GM19455 (cell line): ENCODE data around the gene SYT6.

Experiments
- ATAC-seq: cut with Tn5 transposase; IDR thresholded peaks from one replicate; pipeline ENCODE4 v1.9.1; 2021; ENCODE audit not compliant: unreplicated experiment

The SYT6 gene

DNA sequence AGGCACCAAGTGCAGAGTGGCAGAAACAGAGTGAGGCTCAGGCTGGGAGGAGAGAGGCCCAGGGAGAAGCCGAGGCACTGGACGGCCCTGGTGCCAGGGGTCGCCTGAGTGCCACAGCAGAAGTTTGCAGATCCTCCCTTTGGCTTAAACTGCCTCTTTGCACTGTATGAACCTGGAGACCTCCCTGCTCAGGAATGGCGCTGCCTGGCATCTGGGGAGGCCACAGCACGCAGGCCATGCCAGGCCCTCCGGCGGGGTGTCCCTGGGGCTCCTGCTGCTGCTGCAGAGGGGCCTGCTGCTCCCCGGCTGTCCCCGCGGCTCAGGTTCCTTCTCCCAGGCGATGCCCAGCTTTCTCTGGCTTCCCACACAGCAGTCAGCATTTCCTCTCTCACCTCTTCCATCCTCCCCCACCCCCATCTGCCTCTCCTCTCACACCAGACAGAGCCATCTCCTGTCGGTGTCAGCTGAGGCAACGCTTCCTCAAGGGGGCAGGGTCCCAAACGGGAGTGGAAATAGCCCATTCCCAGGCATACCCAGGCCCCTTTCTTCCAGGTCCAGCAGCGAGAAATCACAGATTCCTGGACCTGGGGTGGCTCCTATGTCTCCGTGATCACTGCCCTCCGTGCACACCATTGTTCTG, 35.2 kb downstream of the SYT6 start:
- ATAC-seq = no peak

DNA sequence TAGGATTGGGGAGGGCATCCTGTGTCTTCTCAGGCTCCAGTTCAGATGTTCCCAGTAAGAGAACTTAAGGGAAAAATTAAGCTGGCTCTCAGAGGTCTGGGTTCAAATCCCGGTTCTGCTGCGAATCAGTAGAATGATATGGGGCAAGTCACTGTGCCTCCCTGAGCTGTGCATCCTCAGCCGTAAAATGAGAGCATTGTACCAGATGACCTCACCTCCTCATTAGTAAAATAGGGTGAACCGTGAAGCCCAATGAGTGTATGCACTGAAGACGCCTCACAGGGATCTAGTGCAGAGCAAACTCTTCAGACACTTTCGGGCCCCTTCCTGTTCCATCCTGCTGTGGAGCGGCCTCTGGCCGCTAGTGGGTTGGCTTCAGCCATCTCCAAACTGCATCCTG, 36.0 kb downstream of the SYT6 start:
- ATAC-seq = no peak

DNA sequence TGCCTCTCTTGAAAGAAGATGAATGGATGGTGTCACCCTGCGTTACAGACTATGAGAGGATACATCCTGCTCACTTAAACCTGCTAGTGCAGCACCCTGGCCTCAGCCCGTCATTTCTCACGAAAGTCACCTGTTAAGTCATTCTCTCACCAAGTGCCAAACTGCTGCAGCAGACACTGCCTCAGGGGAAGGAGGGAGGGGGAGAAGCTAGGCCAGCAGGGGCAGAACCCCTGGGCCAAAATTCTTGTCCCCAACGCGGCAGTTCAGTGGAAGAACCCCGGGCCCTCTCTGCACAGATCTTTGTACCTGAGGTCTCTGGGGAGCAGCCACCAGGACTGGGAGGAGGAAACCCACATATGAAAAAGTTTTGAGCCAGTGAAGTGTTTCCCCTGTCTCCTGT, 37.6 kb downstream of the SYT6 start:
- ATAC-seq = no peak

DNA sequence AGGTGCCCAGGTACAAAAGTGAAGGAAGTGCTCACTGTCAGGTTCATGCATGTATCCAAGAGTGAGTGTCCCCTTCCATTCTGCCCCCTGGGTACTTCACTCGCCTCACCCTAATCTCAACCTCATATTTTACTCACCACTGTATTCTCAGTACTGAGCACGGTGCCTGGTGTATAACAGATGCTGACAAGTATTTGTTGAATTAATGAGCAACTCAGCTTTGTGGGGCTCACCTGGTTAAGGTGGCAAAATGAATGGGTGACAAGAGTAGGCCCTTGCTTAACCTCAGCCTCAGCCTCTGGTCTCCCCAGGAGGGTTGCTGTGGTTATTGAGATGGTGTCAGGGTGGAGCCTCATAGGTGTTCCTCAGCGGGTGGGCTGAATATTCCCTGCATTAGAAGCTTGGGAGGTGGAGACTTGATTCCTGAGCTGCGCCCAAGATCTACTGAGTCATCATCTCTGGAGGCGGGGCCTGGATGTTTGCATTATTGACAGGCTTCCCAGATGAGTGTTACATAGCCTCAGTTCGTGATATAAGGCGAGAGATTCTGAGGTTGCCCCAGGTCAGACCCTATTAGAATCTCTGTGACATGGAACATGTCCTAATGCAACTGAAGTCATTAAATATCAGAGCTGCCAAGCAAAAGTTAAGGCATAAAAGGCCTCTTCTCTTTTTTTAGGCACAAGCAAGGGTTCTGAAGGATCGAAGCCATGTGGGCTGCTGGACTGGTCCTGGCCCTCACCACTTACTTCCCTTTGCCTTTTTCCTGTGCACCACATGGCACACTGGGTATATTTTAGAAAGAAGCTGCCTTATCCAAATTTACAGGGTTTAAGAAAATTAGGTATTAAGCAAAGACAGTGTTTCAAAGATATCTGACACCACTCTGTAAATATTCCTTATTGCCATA, 39.2 kb downstream of the SYT6 start:
- ATAC-seq = no peak

DNA sequence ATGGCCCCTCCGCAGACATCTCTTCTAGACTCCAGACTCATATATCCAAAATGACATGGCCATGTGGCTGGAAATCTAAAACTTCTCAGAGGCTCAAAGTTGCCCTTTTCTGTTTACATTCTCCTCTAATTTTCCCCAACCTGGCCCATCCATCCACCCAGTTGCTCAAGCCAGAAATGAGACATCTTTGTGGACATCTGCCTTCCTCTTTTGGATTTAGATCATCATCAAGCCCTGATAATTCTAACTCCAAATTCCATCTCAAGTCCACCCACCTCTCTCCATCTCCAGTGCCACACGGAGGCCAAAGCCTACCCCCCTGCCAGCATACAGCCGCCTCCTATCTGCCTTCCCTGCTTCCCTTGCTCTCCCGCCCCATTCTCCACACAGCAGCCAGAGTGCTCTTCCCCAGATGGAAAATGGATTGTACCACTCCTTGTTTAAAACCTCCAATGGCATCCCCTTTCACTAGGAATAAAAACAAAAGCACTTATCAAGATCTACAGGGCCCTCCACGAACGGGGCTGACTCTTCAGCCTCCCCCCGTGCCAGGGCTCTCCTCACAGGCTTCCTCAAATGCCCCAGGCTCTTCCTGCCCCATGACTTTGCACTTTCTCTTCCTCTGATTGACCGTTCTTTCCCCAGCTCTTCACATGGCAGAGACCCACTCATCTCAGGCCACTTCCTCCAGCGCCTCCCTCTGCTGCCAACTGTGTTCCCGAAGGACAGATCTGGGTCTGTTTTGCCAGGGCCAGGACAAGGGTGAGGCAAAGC, 40.1 kb downstream of the SYT6 start:
- ATAC-seq = no peak

DNA sequence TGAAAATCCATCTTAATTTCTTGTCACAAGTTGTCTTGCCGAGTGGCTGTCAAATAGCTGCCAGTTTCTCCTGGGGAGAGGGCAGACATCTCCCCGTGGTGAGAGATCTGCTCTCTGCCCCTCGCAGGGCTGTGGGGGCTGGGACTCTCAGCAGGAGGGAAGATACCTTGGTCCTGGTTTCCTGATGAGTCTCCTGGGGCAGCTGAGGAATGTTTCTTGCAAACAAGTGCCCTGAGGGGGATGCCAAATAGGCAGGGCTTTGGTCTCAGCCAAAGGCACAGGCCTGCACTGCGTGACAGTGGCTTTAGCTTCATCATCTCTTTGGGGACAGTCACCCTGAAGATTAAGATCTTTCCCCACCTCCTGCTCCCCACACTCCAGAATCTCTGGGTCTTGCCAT, 40.9 kb downstream of the SYT6 start:
- no peak for ATAC-seq

DNA sequence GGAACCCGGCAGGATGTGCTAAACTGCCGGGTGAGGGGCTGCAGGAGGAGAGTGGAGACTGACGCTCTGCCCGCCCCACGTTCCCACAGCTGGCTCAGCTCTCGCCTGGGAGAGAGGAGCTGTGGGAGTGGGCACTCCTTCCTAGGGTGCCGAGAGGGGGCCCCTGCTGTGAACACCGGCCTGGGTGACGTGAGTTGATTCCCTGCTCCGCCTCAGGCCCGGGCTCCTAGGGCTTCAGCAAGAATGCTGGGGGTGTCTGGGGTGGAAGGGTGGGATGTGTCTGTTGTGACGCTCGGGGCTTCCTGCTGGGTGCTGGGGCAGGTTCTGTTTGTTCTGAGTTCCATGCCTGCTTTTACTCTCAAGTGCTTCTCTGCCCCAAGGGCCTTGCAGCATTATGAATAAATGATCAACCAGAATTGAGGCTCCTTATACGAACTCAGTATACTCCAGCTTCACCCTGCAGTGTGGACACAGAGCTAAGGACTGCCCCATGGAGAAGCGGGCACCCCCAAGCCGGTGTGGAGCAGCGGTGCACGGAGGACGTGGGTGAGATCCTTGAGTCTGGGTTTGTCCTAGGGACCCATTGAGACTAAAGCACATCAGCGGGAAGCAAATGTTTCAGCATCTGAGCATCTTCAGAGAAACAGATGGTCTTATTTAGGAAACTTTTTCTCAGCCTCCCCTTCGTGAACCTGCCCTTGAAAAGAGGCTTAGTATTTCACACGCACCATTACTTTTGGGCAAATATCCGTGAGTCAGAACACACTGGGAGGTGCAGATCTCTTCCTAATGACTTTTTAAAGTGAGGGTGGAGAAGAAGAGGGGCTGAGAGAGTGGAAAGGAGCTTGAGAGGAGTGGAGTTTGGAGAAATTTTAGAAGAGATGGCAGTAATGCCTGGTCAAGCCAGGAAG, 41.7 kb downstream of the SYT6 start:
- ATAC-seq = no peak

DNA sequence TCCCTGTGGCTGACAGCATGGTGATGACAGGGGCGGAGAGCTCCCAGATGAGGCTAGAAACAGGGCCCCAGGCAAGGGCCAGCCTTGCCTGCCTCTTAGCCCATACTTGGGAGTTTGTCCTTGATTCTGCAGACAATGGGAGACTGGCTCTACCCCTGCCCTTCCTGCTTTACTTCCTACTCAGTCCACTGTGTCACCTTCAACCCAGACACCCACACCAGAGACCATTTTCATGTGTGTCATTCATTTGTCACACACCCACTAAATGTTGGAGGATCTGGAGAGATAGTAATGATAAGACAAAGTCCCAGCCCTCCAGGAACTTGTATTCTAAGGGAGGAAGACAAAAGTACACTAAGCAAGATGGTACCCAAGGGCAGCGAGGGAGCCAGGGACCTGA, 43.7 kb downstream of the SYT6 start:
- no peak for ATAC-seq

DNA sequence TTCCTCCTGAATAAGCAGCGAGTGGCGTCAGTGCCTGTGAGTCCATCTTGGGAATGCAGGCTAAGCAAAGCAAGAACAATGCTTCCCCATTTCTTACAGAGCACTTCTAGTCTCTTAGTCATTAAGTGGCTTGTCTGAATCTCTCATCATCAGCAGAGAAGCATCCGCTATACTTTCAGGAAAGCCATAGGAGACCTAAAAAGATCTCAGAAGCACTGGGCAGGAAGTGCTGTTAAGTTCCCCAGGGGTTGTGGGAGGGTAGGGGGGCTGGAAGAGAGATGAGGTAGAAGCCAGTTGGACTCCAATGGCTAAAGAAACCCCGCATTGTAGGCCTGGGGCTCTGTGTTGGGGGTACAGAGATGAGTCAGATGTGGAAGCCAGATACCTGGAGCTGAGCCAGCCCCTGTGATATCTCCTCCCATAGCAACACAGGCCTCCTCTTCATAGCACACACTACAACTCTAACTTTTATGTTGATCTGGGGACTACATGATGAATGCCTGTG, 44.9 kb downstream of the SYT6 start:
- no peak for ATAC-seq

DNA sequence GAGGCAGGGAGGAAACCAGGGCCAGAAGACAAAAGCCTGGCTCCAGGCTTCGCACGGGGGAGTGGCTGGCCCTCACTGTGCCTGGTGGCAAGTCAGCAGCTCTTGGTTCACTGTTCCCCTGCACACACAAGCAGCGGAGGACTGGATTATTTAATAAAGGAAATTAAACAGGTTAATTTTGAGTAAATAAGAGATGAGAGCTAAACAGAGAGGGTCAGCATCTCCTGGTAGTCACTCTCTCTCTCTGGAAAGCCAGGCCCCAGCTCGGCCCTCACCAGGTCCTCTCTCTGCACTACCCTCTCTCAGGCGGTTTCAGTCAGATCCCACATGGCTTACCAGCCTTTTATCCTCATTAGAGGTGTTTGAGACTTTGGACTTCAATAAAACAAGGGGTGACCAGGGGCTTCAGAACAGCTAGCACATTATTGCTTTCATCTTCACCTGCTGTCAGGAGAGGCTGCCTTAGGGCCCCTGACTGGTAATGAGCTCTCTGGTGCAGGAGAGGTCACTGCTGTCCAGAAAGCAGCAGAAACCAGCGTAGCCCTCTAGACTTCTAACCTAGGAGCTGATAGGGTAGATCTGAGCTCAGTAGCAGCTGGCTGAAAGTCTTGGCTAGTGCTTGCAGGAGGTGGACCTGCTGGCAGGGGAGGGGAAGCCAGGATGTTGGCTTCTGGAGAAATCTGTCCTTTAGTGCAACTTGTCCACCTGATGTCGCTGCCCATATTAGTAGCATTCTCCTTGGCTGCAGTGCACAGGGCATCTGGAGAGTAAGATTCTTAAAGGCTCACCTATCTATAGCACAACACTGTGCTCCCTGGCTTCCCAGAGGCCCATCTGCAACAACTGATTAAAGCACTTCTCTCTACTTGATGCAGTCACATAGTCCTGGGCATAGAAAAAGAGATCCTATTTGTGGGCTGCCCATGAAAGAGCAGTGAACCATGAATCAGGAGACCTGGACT, 45.9 kb downstream of the SYT6 start:
- no peak for ATAC-seq

DNA sequence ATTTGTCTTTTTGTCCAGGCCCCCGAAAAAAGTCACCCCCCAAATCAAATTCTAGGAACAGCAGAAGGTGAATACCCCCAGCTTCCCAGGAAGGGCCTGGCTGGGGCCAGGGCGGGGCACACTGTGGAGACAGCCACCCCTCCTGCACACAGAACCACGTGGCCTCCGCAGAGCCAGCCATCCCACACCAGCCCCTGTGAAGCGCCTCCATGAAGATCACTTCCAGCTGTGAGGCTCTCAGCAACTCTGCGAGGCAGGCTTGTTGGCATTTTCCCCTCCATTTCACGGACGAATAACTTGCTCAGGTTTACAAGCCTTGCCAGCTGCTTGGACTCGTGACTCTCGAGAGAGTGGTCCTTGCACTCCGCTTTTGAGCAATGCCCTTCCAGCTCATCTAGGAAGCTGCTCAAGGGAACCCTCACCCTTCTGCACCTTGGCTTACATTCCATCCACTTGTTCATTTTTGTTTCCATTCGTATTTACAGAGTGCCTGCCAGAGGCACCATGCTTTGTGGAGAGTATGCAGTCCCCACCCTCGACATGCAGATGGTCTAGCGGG, 48.2 kb downstream of the SYT6 start:
- no peak for ATAC-seq

DNA sequence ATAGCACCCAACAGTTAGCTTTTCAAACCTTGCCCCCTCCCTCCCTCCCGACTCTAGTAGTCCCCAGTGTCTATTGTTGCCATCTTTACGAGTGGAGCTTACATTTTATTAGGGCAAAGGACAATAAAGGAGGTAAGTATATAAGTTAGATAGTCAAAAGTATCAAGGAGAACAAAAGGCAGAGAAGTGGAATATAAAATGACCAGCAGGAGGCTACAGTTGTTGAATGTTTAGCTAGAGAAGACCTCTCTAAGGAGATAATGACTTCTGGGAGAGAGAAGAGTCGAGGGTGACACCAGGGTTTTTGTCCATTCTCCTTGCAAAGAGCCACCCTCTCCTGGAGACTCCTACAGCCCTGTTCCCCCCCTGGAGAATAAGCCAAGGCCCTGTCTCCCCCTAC, 48.7 kb downstream of the SYT6 start:
- no peak for ATAC-seq

DNA sequence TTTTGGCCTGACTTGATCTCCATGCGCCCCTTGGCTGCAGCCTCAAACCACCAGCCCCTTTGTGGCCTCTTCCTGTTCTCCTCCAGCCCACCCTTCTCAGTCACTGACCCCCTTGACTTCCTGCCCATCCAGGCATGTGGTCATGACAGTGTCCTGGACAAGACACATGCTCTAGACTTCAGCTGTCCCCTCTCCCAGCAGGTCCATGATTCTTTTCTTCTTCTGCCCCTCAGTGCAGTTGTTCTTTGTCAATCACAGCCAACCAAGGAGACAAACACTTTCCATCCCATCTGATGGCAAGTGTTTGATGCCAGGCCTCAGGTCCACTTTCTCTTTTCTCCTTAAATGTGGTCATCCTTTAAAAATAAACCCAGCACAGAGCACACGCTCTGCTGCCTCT, 49.7 kb downstream of the SYT6 start:
- no peak for ATAC-seq

DNA sequence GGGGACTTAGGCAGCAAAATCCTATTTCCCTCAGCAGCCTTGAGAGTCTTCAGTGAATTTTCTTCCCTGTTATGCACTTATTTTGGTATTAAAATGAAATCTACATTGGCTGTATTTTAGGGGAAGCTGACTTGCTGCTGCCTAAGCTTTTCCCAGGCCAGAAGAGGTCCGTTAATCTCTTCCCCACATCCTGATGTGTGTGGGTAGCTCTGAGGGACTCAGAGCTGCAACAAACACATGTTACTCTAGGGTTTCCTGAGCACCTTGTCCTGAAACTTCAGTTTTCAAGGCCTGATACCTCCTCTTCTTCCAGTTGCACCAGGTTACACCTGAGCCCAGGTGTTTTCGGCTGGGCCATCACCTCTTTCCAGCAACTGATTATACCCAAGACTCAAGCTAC, 51.5 kb downstream of the SYT6 start:
- no peak for ATAC-seq

DNA sequence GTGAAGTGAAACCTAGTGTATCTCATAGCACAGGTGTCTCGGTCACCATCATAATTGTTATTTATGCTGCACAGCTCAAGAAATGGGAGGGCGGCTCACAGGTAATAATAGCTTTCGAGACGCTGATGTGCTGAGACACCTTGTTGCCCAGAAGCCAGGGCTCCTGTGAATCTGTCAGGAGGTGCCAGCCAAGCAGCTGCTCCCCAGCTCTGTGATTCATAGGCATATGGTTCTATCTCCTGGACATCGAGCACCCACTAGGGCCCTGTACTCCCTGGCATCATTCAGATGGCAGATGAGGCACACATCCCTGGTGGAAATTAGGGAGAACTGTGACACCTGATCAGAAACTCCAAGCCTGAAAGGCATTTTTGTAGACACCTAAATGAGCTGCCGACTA, 53.5 kb downstream of the SYT6 start:
- no peak for ATAC-seq

DNA sequence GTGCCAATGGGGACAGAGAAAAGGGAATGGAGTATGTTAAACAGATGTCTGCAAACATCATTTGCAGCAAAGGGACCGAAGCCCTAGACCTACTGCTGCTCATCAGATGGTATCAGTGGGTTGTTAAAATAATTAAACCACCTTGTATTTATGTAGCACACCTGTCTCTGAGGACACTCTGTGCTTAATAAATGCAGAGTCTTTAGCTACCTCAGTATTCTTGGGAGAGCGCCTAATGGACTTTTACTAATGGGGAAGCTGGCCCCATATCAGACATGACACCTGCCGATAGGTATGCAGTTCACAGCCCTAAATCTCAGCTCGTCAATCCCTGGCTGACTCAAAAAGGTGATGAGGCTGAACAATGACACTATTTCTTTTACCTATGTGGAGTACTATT, 54.4 kb downstream of the SYT6 start:
- no peak for ATAC-seq

DNA sequence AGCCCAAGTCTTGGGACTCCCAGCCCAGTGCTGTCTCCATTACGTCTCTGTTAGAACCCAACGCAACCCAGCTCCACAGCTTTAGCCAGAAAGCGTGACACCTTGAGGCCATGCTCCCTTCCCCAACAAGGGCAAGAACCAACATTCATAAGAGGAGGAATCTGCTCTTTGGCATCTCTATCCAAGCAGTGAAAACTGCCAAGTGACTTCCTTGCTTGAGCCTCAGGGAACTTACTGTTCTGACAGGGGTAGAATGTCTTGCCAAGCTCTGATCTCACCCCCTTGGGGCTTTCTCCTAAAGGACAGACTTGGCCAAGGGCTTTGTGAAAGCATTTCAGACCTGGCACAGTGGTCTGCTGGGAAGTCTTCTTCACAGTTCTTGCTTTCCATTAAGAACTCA, 56.6 kb downstream of the SYT6 start:
- no peak for ATAC-seq

DNA sequence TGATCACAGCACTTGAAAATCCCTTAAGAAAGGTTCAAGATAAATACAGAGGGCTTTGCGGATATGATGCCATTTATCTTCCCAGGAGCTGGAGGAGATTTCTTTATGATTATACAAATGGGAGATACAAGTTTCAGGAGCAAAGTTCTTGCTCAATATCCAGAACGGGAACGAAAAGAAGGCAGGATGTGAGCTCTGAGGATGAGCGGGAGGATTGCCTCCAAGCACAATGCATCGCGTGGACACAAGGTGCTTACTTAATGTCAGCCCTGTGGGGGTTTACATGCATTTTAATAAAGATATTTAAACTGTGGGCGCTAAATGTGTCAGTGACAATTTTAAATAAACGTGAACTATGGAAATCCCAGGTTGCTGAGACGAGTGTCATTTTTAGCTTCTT, 59.0 kb downstream of the SYT6 start:
- ATAC-seq = no peak

DNA sequence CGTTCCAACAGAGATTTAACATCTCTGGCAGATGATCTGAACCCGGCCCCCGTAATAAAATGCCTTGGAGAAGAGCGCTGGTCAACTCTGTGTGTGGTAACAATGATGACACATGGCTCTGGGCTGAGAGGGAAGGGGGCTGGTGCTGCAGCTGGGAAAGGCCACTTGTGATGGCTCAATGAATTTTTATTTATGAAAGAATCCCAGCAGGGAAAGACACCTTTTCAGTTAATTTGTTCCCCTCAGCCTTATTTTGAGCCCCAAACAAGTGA, 59.4 kb downstream of the SYT6 start:
- no peak for ATAC-seq
